ENCODE data around the gene SFXN5. TPM values are rescaled to one million over a fixed set of nuclear protein-coding genes. Genes with fewer than 3 reads are reported as not detected.
A peak's percentile ranks its signal among the peaks of the same experiment; 100 is the strongest.

The SFXN5 gene
- total and polyA plus RNA-seq, 2 of the 8 experiments (the other 6 are each of a cell fraction or from before 2014, with no cell fraction given) = 29.3 to 33.1 TPM

DNA sequence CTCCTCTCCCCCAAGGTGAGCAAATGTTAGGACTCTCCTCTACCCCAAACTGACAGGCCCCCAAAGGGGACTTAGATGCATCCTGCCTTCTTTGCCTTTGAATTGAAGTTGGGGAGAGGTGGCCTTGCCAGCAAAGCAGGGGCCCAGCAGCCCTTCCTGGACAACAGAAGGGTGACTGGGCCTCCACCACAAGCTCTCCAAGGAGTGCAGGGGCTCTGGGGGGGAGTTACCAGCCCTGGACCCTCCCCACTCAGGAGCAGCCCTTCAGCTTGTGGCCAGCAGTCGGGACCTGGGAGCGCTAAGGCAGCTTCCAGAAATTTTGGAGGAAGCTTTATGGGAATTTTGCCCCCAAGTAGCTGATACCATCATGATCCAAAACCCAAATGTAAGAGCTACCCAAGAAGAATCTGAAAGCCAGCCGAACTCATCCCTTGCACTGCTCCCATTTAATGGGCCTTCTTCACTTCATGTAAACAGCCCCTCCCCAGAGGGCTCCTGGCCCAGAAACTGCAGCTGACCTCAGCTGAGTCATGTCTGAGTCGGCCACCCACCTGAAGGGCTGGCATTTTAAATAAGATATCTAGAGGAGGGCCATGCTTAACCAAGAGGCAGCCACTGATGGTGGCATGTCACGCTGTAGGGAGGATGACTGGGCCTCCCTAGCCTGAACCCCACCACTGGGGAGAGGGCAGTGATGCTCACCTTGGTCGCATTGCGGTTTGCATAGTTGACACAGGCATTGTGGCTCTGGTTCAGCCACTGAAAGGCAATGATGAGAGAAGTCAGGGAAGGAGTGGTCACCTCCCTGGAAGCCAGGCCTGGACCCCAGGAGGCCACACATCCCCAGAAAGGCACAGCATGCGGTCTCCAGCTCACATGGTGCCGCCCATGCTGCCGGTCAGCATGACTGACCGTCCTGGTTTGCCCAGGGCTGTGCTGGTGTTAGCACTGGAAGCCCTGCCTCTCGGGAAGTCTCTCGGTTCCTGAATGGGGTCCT lies 71.5 kb downstream of the SFXN5 start:
- H3K36me3 ChIP-seq (ENCODE audit: control insufficient read depth in 2 of 4, insufficient read depth in 4 of 4, low read length in 3 of 4) = no peaks in the 10 kb centered on the region
- no peak overlapping the region for H4K5ac ChIP-seq (ENCODE audit: insufficient read length, low read depth, low read length)
- no peak overlapping the region for H3K23ac ChIP-seq (ENCODE audit: insufficient read length)
- H3K9ac ChIP-seq (replicated peaks in 1 of 4; ENCODE audit: extremely low read depth in 1 of 4, low read depth in 3 of 4, low read length in 3 of 4) = no peak overlapping the region
- H2AFZ ChIP-seq (ENCODE audit: low read length) = no peak overlapping the region
- no peak overlapping the region for H3K14ac ChIP-seq (ENCODE audit: insufficient read length)
- no peak overlapping the region for H3K56ac ChIP-seq (replicated peaks; ENCODE audit: insufficient read length, low read depth, low read length)
- no peaks in the 10 kb centered on the region for H3K79me1 ChIP-seq (ENCODE audit: low read depth, low read length)
- DNase-seq (ENCODE audit: low read depth in 1 of 2, low spot score in 2 of 2) (peak in 1 of 2 experiments; percentile 38), FAIRE-seq (no peak)
- H2BK15ac ChIP-seq (ENCODE audit: low read length) = no peak overlapping the region
- H3K4ac ChIP-seq (replicated peaks; ENCODE audit: insufficient read length, low read depth, low read length) = no peak overlapping the region
- whole genome bisulfite sequencing, 2 experiments (ENCODE audit: extremely low coverage in 1 of 2, insufficient coverage in 1 of 2, insufficient read length in 1 of 2, insufficient replicate concordance in 2 of 2, low coverage in 1 of 2, low lambda C conversion rate in 2 of 2, missing lambda C conversion rate in 1 of 2) = 87% methylated on average over 12 of the region's 13 CpGs; no CpG with 5 or more reads in 1 of the 2 experiments
- no peak overlapping the region for H3K4me3 ChIP-seq (ENCODE audit: extremely low read depth in 1 of 4, insufficient read depth in 2 of 4, low read depth in 3 of 4, low read length in 4 of 4)
- no peak overlapping the region for H3K27ac ChIP-seq (ENCODE audit: low read depth, low read length)
- H4K20me1 ChIP-seq (replicated peaks in 1 of 2; ENCODE audit: control insufficient read depth in 1 of 2, insufficient read depth in 2 of 2, low read length in 2 of 2) = no peaks in the 10 kb centered on the region
- CTCF ChIA-PET (ENCODE audit: partially characterized antibody) = interaction anchor here (0.8 to 2.2 kb wide), 11 partner anchors 9 to 177 kb away, joined by 3 to 13 read pairs (median 4); no protein-coding TSS in a partner anchor
- H3K79me2 ChIP-seq (ENCODE audit: control insufficient read depth in 1 of 2, insufficient read depth in 2 of 2, low read length in 2 of 2) = no peaks in the 10 kb centered on the region
- H4K91ac ChIP-seq (replicated peaks; ENCODE audit: insufficient read length, low read length) = no peak overlapping the region
- H2BK12ac ChIP-seq (ENCODE audit: low read depth, low read length) = no peak overlapping the region
- H3K27me3 ChIP-seq (replicated peaks in 1 of 4; ENCODE audit: control insufficient read depth in 3 of 4, extremely low read depth in 1 of 4, insufficient read depth in 3 of 4, low read length in 3 of 4) = no peaks in the 10 kb centered on the region
- no peak overlapping the region for H2BK5ac ChIP-seq (ENCODE audit: low read depth, low read length)
- H3K4me1 ChIP-seq (replicated peaks in 1 of 4; ENCODE audit: control insufficient read depth in 3 of 4, insufficient read depth in 4 of 4, low read length in 3 of 4) = no peaks in the 10 kb centered on the region; a peak in 1 of 7 replicates
- no peak overlapping the region for H3K4me2 ChIP-seq (ENCODE audit: insufficient read depth in 1 of 2, low read depth in 2 of 2, low read length in 2 of 2)
- H3K9me3 ChIP-seq (ENCODE audit: insufficient read depth in 2 of 2, low read depth in 1 of 2, low read length in 1 of 2) = no peaks in the 10 kb centered on the region
- H2AK5ac ChIP-seq (ENCODE audit: low read depth, low read length) = no peak overlapping the region
- H2BK120ac ChIP-seq (replicated peaks; ENCODE audit: low read depth, low read length) = no peak overlapping the region
- no peak overlapping the region for H2BK20ac ChIP-seq (ENCODE audit: low read length)
- POLR2A ChIA-PET (ENCODE audit: partially characterized antibody) = interaction anchor here (0.8 to 1.3 kb wide), 2 partner anchors 10 to 81 kb away, joined by 3 to 4 read pairs; no protein-coding TSS in a partner anchor
- no peaks in the 10 kb centered on the region for H3K23me2 ChIP-seq (ENCODE audit: low read depth, low read length)
- H3K18ac ChIP-seq (ENCODE audit: extremely low read depth, low read length) = no peak overlapping the region
- TF ChIP-seq EP300 (IDR thresholded peaks at IDR 0.05; ENCODE audit: borderline replicate concordance in 1 of 2, low read depth in 2 of 2, low read length in 2 of 2) (no peak), TCF12 (IDR thresholded peaks at IDR 0.05; ENCODE audit: low read depth, low read length) (no peak), HDAC6 (IDR thresholded peaks at IDR 0.05; ENCODE audit: low read depth, low read length) (no peak), EGR1 (IDR thresholded peaks at IDR 0.05; ENCODE audit: borderline replicate concordance, low read depth, low read length) (no peak), MAFK (IDR thresholded peaks at IDR 0.05; ENCODE audit: low read depth, low read length) (no peak), BACH1 (IDR thresholded peaks at IDR 0.05; ENCODE audit: low read length) (0 out of 2 replicates have a peak, but pooled peaks have one; percentile 27)
- TF ChIP-seq, protein P1, sequence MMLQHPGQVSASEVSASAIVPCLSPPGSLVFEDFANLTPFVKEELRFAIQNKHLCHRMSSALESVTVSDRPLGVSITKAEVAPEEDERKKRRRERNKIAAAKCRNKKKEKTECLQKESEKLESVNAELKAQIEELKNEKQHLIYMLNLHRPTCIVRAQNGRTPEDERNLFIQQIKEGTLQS (IDR thresholded peaks at IDR 0.05; ENCODE audit: insufficient read depth, low read depth, low read length) = no peak
- TF ChIP-seq, protein P2, sequence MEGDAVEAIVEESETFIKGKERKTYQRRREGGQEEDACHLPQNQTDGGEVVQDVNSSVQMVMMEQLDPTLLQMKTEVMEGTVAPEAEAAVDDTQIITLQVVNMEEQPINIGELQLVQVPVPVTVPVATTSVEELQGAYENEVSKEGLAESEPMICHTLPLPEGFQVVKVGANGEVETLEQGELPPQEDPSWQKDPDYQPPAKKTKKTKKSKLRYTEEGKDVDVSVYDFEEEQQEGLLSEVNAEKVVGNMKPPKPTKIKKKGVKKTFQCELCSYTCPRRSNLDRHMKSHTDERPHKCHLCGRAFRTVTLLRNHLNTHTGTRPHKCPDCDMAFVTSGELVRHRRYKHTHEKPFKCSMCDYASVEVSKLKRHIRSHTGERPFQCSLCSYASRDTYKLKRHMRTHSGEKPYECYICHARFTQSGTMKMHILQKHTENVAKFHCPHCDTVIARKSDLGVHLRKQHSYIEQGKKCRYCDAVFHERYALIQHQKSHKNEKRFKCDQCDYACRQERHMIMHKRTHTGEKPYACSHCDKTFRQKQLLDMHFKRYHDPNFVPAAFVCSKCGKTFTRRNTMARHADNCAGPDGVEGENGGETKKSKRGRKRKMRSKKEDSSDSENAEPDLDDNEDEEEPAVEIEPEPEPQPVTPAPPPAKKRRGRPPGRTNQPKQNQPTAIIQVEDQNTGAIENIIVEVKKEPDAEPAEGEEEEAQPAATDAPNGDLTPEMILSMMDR (IDR thresholded peaks at IDR 0.05; ENCODE audit: control extremely low read depth in 1 of 3, insufficient read depth in 1 of 3, low read depth in 1 of 3, low read length in 3 of 3) = no peak
- H4K8ac ChIP-seq (ENCODE audit: extremely low read depth, insufficient read depth, low read length) = no peak overlapping the region
